ENCODE measurements around the gene PTPRN2.
"Not testable (repeated sequence)": the region's sequence is repeated elsewhere in the genome, so short reads cannot be mapped to it uniquely, and the experiment has no call there.

PTPRN2 gene

GRCh38 chr7:158052381-158053060, 535.1 kb downstream of the PTPRN2 start:
- peaks cover 0 to 4% (median 0%) of the 10 kb centered on the region in 5 donors for H3K27me3 ChIP-seq (ENCODE audit: control insufficient read depth in 5 of 5, insufficient read depth in 4 of 5, low read length in 5 of 5)
- no peaks in the 10 kb centered on the region for H3K36me3 ChIP-seq (ENCODE audit: control insufficient read depth in 5 of 5, insufficient read depth in 5 of 5, low read length in 5 of 5)
- H3K9me3 ChIP-seq (ENCODE audit: control insufficient read depth in 5 of 5, low read length in 5 of 5) = no peaks in the 10 kb centered on the region
- H3K9ac ChIP-seq (ENCODE audit: low read length in 5 of 5) = no peak overlapping the region
- no peak overlapping the region for H3K27ac ChIP-seq (ENCODE audit: low read depth, low read length)
- peaks cover 0 to 5% (median 0%) of the 10 kb centered on the region in 5 donors for H3K4me1 ChIP-seq (ENCODE audit: control insufficient read depth in 5 of 5, insufficient read depth in 5 of 5, low read length in 5 of 5)
- no peak overlapping the region for H3K4me3 ChIP-seq (ENCODE audit: low read depth in 1 of 5, low read length in 5 of 5)

- no peak overlapping the region for H3K9ac ChIP-seq (ENCODE audit: low read length in 5 of 5)
- no peaks in the 10 kb centered on the region for H3K9me3 ChIP-seq (ENCODE audit: control insufficient read depth in 5 of 5, low read length in 5 of 5)
- peaks cover 0 to 5% (median 0%) of the 10 kb centered on the region in 5 donors for H3K4me1 ChIP-seq (ENCODE audit: control insufficient read depth in 5 of 5, insufficient read depth in 5 of 5, low read length in 5 of 5)
- no peak overlapping the region for H3K4me3 ChIP-seq (ENCODE audit: low read depth in 1 of 5, low read length in 5 of 5)
- H3K27me3 ChIP-seq (ENCODE audit: control insufficient read depth in 5 of 5, insufficient read depth in 4 of 5, low read length in 5 of 5) = no peaks in the 10 kb centered on the region
- H3K36me3 ChIP-seq (ENCODE audit: control insufficient read depth in 5 of 5, insufficient read depth in 5 of 5, low read length in 5 of 5) = no peaks in the 10 kb centered on the region
- H3K27ac ChIP-seq (ENCODE audit: low read depth, low read length) = no peak overlapping the region
These were observed 535.8 kb downstream of the PTPRN2 start for GRCh38 chr7:158051776-158052175.

GRCh38 chr7:158050978-158051651, 536.5 kb downstream of the PTPRN2 start:
- Histone ChIP-seq H3K9me3 (ENCODE audit: control insufficient read depth in 5 of 5, low read length in 5 of 5) (no peaks in the 10 kb centered on the region), H3K27me3 (ENCODE audit: control insufficient read depth in 5 of 5, insufficient read depth in 4 of 5, low read length in 5 of 5) (peaks cover 0 to 2% (median 0%) of the 10 kb centered on the region in 5 donors), H3K4me1 (ENCODE audit: control insufficient read depth in 5 of 5, insufficient read depth in 5 of 5, low read length in 5 of 5) (peaks cover 0 to 5% (median 0%) of the 10 kb centered on the region in 5 donors), H3K9ac (ENCODE audit: low read length in 5 of 5) (no peak overlapping the region), H3K4me3 (ENCODE audit: low read depth in 1 of 5, low read length in 5 of 5) (no peak overlapping the region), H3K27ac (ENCODE audit: low read depth, low read length) (no peak overlapping the region), H3K36me3 (ENCODE audit: control insufficient read depth in 5 of 5, insufficient read depth in 5 of 5, low read length in 5 of 5) (no peaks in the 10 kb centered on the region)

GRCh38 chr7:158050441-158050977, 537.1 kb downstream of the PTPRN2 start:
- Histone ChIP-seq H3K9me3 (ENCODE audit: control insufficient read depth in 5 of 5, low read length in 5 of 5) (no peaks in the 10 kb centered on the region), H3K9ac (ENCODE audit: low read length in 5 of 5) (no peak overlapping the region), H3K4me3 (ENCODE audit: low read depth in 1 of 5, low read length in 5 of 5) (no peak overlapping the region), H3K27me3 (ENCODE audit: control insufficient read depth in 5 of 5, insufficient read depth in 4 of 5, low read length in 5 of 5) (peaks cover 0 to 3% (median 0%) of the 10 kb centered on the region in 5 donors), H3K4me1 (ENCODE audit: control insufficient read depth in 5 of 5, insufficient read depth in 5 of 5, low read length in 5 of 5) (peaks cover 0 to 5% (median 0%) of the 10 kb centered on the region in 5 donors), H3K36me3 (ENCODE audit: control insufficient read depth in 5 of 5, insufficient read depth in 5 of 5, low read length in 5 of 5) (no peaks in the 10 kb centered on the region), H3K27ac (ENCODE audit: low read depth, low read length) (no peak overlapping the region)

GRCh38 chr7:158049271-158049670, 538.4 kb downstream of the PTPRN2 start:
- Histone ChIP-seq H3K9me3 (ENCODE audit: control insufficient read depth in 5 of 5, low read length in 5 of 5) (no peaks in the 10 kb centered on the region), H3K27ac (ENCODE audit: low read depth, low read length) (no peak overlapping the region), H3K4me3 (ENCODE audit: low read depth in 1 of 5, low read length in 5 of 5) (no peak overlapping the region), H3K36me3 (ENCODE audit: control insufficient read depth in 5 of 5, insufficient read depth in 5 of 5, low read length in 5 of 5) (no peaks in the 10 kb centered on the region), H3K27me3 (ENCODE audit: control insufficient read depth in 5 of 5, insufficient read depth in 4 of 5, low read length in 5 of 5) (peaks cover 0 to 5% (median 0%) of the 10 kb centered on the region in 5 donors), H3K4me1 (ENCODE audit: control insufficient read depth in 5 of 5, insufficient read depth in 5 of 5, low read length in 5 of 5) (peaks cover 0 to 5% (median 0%) of the 10 kb centered on the region in 5 donors), H3K9ac (ENCODE audit: low read length in 5 of 5) (no peak overlapping the region)

- Histone ChIP-seq H3K36me3 (ENCODE audit: control insufficient read depth in 5 of 5, insufficient read depth in 5 of 5, low read length in 5 of 5) (no peaks in the 10 kb centered on the region), H3K9ac (ENCODE audit: low read length in 5 of 5) (no peak overlapping the region), H3K9me3 (ENCODE audit: control insufficient read depth in 5 of 5, low read length in 5 of 5) (no peaks in the 10 kb centered on the region), H3K4me1 (ENCODE audit: control insufficient read depth in 5 of 5, insufficient read depth in 5 of 5, low read length in 5 of 5) (peaks cover 0 to 5% (median 0%) of the 10 kb centered on the region in 5 donors), H3K27ac (ENCODE audit: low read depth, low read length) (no peak overlapping the region), H3K27me3 (ENCODE audit: control insufficient read depth in 5 of 5, insufficient read depth in 4 of 5, low read length in 5 of 5) (peaks cover 0 to 5% (median 0%) of the 10 kb centered on the region in 5 donors), H3K4me3 (ENCODE audit: low read depth in 1 of 5, low read length in 5 of 5) (no peak overlapping the region)
These were observed 539.1 kb downstream of the PTPRN2 start for GRCh38 chr7:158048569-158048968.

- Histone ChIP-seq H3K4me1 (ENCODE audit: control insufficient read depth in 5 of 5, insufficient read depth in 5 of 5, low read length in 5 of 5) (peaks cover 0 to 5% (median 0%) of the 10 kb centered on the region in 5 donors), H3K9me3 (ENCODE audit: control insufficient read depth in 5 of 5, low read length in 5 of 5) (no peaks in the 10 kb centered on the region), H3K4me3 (ENCODE audit: low read depth in 1 of 5, low read length in 5 of 5) (no peak overlapping the region), H3K36me3 (ENCODE audit: control insufficient read depth in 5 of 5, insufficient read depth in 5 of 5, low read length in 5 of 5) (no peaks in the 10 kb centered on the region), H3K27me3 (ENCODE audit: control insufficient read depth in 5 of 5, insufficient read depth in 4 of 5, low read length in 5 of 5) (peaks cover 0 to 5% (median 0%) of the 10 kb centered on the region in 5 donors), H3K27ac (ENCODE audit: low read depth, low read length) (no peak overlapping the region), H3K9ac (ENCODE audit: low read length in 5 of 5) (no peak overlapping the region)
These were observed 540.1 kb downstream of the PTPRN2 start for GRCh38 chr7:158047391-158048059.

- not testable (repeated sequence) for H3K36me3 ChIP-seq (ENCODE audit: control insufficient read depth in 5 of 5, insufficient read depth in 5 of 5, low read length in 5 of 5); H3K9ac ChIP-seq (ENCODE audit: low read length in 5 of 5); H3K9me3 ChIP-seq (ENCODE audit: control insufficient read depth in 5 of 5, low read length in 5 of 5); H3K27ac ChIP-seq (ENCODE audit: low read depth, low read length); H3K4me3 ChIP-seq (ENCODE audit: low read depth in 1 of 5, low read length in 5 of 5); H3K27me3 ChIP-seq (ENCODE audit: control insufficient read depth in 5 of 5, insufficient read depth in 4 of 5, low read length in 5 of 5); H3K4me1 ChIP-seq (ENCODE audit: control insufficient read depth in 5 of 5, insufficient read depth in 5 of 5, low read length in 5 of 5)
These were observed 541.4 kb downstream of the PTPRN2 start for GRCh38 chr7:158046246-158046645.

- no peaks in the 10 kb centered on the region for H3K36me3 ChIP-seq (ENCODE audit: control insufficient read depth in 5 of 5, insufficient read depth in 5 of 5, low read length in 5 of 5)
- H3K9me3 ChIP-seq (ENCODE audit: control insufficient read depth in 5 of 5, low read length in 5 of 5) = peaks cover 5 to 9% (median 8%) of the 10 kb centered on the region in 5 donors
- H3K27ac ChIP-seq (ENCODE audit: low read depth, low read length) = no peak overlapping the region
- no peak overlapping the region for H3K4me3 ChIP-seq (ENCODE audit: low read depth in 1 of 5, low read length in 5 of 5)
- H3K4me1 ChIP-seq (ENCODE audit: control insufficient read depth in 5 of 5, insufficient read depth in 5 of 5, low read length in 5 of 5) = no peaks in the 10 kb centered on the region
- no peak overlapping the region for H3K9ac ChIP-seq (ENCODE audit: low read length in 5 of 5)
- H3K27me3 ChIP-seq (ENCODE audit: control insufficient read depth in 5 of 5, insufficient read depth in 4 of 5, low read length in 5 of 5) = peaks cover 0 to 5% (median 2%) of the 10 kb centered on the region in 5 donors
These were observed 543.2 kb downstream of the PTPRN2 start for GRCh38 chr7:158044482-158044823.
